Astrocyte of the cerebellum (primary cell): ENCODE data around the gene BPTF.
"Not testable (repeated sequence)": the region's sequence is repeated elsewhere in the genome, so short reads cannot be mapped to it uniquely, and the experiment has no call there.

ENCODE experiments used
- DNase-seq: peaks from one replicate; pipeline ENCODE4 v3.0.0-alpha.2; 2011; ENCODE audit warnings: low read depth
- H3K4me3 ChIP-seq: 2 replicates; pipeline ENCODE4 v1.5.1; 2011; ENCODE audit warnings: mild to moderate bottlenecking, low read depth, low read length, moderate library complexity
- in situ Hi-C: cut with HindIII; loops from 2 replicates; pipeline ENCODE4 v1.10.0; 2017; ENCODE audit warnings: low sequenced_read_pairs
- TF ChIP-seq, protein P1 (sequence below): IDR thresholded peaks from 2 replicates; pipeline ENCODE4 v1.5.1; 2012; ENCODE audit warnings: low read length, low read depth, moderate library complexity, mild to moderate bottlenecking; ENCODE audit errors: missing control alignments

The BPTF gene

DNA sequence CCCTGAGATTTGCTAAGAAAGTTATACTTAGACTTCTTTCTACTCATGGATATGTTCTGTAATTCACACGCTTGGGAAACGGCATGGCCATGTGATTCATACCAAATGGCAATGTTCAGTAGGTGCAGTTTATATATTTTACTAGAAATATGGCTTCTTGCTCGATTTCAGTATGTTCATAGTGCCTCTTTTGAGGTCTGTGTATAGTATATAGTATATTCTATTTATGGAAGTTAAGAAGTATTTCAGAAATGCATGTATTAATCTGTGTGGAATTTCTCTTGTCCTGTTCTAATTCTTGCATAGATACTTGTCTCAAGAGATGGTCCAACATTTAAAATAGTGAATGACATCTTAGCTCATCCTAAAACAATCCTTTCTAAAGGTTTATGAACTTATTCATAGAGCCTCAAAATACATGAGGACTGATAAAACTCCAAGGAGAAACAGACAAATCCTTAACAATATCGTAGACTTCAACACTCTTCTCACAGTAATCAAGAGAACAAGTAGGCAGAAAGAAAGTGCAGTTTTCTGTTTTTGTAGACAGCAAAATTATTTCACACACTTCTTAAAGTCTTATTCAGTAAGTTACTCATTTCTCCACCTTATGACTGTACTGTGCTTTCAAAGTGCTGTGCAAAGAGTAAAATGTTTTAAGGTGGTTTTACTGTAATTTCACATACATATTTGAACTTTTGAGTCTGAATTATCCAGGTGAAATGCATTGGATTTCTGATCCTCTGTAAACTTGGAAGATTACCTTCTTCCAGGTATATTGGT lies 11.1 kb downstream of the BPTF start:
- in situ Hi-C loops: no loop called here
- DNase-seq: no peak
- TF ChIP-seq, protein P1, sequence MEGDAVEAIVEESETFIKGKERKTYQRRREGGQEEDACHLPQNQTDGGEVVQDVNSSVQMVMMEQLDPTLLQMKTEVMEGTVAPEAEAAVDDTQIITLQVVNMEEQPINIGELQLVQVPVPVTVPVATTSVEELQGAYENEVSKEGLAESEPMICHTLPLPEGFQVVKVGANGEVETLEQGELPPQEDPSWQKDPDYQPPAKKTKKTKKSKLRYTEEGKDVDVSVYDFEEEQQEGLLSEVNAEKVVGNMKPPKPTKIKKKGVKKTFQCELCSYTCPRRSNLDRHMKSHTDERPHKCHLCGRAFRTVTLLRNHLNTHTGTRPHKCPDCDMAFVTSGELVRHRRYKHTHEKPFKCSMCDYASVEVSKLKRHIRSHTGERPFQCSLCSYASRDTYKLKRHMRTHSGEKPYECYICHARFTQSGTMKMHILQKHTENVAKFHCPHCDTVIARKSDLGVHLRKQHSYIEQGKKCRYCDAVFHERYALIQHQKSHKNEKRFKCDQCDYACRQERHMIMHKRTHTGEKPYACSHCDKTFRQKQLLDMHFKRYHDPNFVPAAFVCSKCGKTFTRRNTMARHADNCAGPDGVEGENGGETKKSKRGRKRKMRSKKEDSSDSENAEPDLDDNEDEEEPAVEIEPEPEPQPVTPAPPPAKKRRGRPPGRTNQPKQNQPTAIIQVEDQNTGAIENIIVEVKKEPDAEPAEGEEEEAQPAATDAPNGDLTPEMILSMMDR: no peak
- no peak overlapping the region for H3K4me3 ChIP-seq

GRCh38 chr17:67837965-67838364 lies 12.7 kb downstream of the BPTF start:
- TF ChIP-seq, protein P1: no peak
- H3K4me3 ChIP-seq: no peak overlapping the region
- DNase-seq: no peak
- in situ Hi-C loops: no loop called here

DNA sequence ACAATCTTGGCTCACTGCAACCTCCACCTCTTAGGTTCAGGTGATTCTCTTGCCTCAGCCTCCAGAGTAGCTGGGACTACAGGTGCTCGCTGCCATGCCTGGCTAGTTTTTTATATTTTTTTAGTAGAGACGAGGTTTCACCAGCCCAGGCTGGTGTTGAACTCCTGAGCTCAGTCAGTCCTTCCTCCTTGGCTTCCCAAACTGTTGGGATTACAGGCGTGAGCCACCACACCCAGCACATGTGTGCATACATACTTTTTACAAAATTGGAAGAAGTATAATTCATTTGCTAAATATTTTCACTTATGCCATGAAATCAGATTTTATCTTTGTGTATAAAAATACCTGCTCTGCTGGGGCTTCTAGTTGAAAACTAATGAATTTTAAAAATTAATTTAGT lies 13.2 kb downstream of the BPTF start:
- DNase-seq: no peak
- in situ Hi-C loops: no loop called here
- H3K4me3 ChIP-seq: no peak overlapping the region
- TF ChIP-seq, protein P1: no peak

GRCh38 chr17:67841992-67842391 lies 16.7 kb downstream of the BPTF start:
- H3K4me3 ChIP-seq: no peak overlapping the region
- DNase-seq: no peak
- in situ Hi-C loops: no loop called here
- TF ChIP-seq, protein P1: no peak

- DNase-seq: no peak
- no peak overlapping the region for H3K4me3 ChIP-seq
- TF ChIP-seq, protein P1: no peak
- in situ Hi-C loops: no loop called here
Measured at GRCh38 chr17:67842648-67843047, 17.3 kb downstream of the BPTF start.

GRCh38 chr17:67845374-67845773 lies 20.1 kb downstream of the BPTF start:
- H3K4me3 ChIP-seq: no peak overlapping the region
- in situ Hi-C loops: no loop called here
- DNase-seq: no peak
- TF ChIP-seq, protein P1: no peak

DNA sequence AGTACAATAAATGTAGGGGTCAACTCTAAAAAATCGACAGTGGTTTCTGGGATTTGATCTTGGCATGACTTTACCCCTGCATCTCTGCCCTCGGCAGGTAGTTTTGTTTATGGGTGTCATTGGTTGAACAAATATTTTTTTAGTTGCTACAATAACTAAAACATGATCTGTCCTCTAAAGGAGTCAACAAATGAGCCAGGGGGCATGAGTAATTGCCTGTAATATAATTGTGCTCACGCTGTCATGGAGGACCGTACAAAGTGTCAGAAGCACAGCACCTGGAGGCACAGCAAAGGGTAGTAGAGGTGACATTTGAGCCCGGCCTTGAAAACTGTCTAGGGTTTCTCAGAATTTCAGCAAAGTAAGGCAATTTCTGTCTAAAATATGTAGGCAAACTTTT lies 22.9 kb downstream of the BPTF start:
- DNase-seq, in situ Hi-C loops, H3K4me3 ChIP-seq: not testable (repeated sequence)

GRCh38 chr17:67848846-67849245 lies 23.5 kb downstream of the BPTF start:
- in situ Hi-C loops, H3K4me3 ChIP-seq, DNase-seq: not testable (repeated sequence)
